Measurements from ENCODE around the gene AHRR. TPM values are rescaled to one million over a fixed set of nuclear protein-coding genes. Genes with fewer than 3 reads are reported as not detected.

AHRR gene
- total RNA-seq, 2 donors from 2014 or later, result 1.9 to 17.7 TPM

- no peak for DNase-seq (ENCODE audit: low spot score)
- H3K27ac ChIP-seq, result no peak overlapping the region
- H3K36me3 ChIP-seq, result peaks cover 0 to 6% of the 10 kb centered on the region in 2 donors
- H3K4me1 ChIP-seq (replicated peaks), result no peaks in the 10 kb centered on the region
- TF ChIP-seq POLR2AphosphoS5 (IDR thresholded peaks at IDR 0.05), result no peak
- no peak for TF ChIP-seq POLR2A (IDR thresholded peaks at IDR 0.05)
- no peak for TF ChIP-seq CTCF (IDR thresholded peaks at IDR 0.05)
- H3K9me3 ChIP-seq, result no peaks in the 10 kb centered on the region
- H3K4me3 ChIP-seq, result no peak overlapping the region
- H3K27me3 ChIP-seq (replicated peaks; ENCODE audit: insufficient read depth), result no peaks in the 10 kb centered on the region
- intact Hi-C loops (cut with DNase I), result no loop called here
- 89% methylated on average over 19 of the region's 19 CpGs for WGBS
Measured at GRCh38 chr5:457195-457961, 135.9 kb downstream of the AHRR start.

GRCh38 chr5:458547-459353 lies 137.2 kb downstream of the AHRR start:
- peaks cover 0 to 6% of the 10 kb centered on the region in 2 donors for H3K36me3 ChIP-seq
- no peaks in the 10 kb centered on the region for H3K4me1 ChIP-seq (replicated peaks)
- H3K9me3 ChIP-seq, result no peaks in the 10 kb centered on the region
- TF ChIP-seq POLR2A (IDR thresholded peaks at IDR 0.05) (no peak), POLR2AphosphoS5 (IDR thresholded peaks at IDR 0.05) (no peak), CTCF (IDR thresholded peaks at IDR 0.05) (no peak)
- no peaks in the 10 kb centered on the region for H3K27me3 ChIP-seq (replicated peaks; ENCODE audit: insufficient read depth)
- no peak overlapping the region for H3K4me3 ChIP-seq
- no peak overlapping the region for H3K27ac ChIP-seq
- no peak for DNase-seq (ENCODE audit: low spot score)
- intact Hi-C loops (cut with DNase I), result no loop called here
- 67% methylated on average over 17 of the region's 17 CpGs for WGBS

- no peak for TF ChIP-seq POLR2A (IDR thresholded peaks at IDR 0.05)
- no peak for TF ChIP-seq CTCF (IDR thresholded peaks at IDR 0.05)
- TF ChIP-seq POLR2AphosphoS5 (IDR thresholded peaks at IDR 0.05), result no peak
- intact Hi-C loops (cut with DNase I), result no loop called here
- WGBS, result 88% methylated on average over 24 of the region's 24 CpGs
- Histone ChIP-seq H3K36me3 (peaks cover 0 to 6% of the 10 kb centered on the region in 2 donors), H3K9me3 (no peaks in the 10 kb centered on the region), H3K4me3 (no peak overlapping the region), H3K4me1 (replicated peaks) (no peaks in the 10 kb centered on the region), H3K27me3 (replicated peaks; ENCODE audit: insufficient read depth) (no peaks in the 10 kb centered on the region), H3K27ac (no peak overlapping the region)
- DNase-seq (ENCODE audit: low spot score), result no peak
Measured at GRCh38 chr5:459562-460272, 138.2 kb downstream of the AHRR start.

- H3K27me3 ChIP-seq (replicated peaks; ENCODE audit: insufficient read depth), result no peaks in the 10 kb centered on the region
- H3K4me1 ChIP-seq (replicated peaks), result no peaks in the 10 kb centered on the region
- no peaks in the 10 kb centered on the region for H3K9me3 ChIP-seq
- no peak for DNase-seq (ENCODE audit: low spot score)
- WGBS, result 97% methylated on average over 8 of the region's 8 CpGs
- no peak overlapping the region for H3K4me3 ChIP-seq
- intact Hi-C loops (cut with DNase I), result no loop called here
- H3K27ac ChIP-seq, result no peak overlapping the region
- H3K36me3 ChIP-seq, result peaks cover 0 to 6% of the 10 kb centered on the region in 2 donors
- TF ChIP-seq CTCF (IDR thresholded peaks at IDR 0.05) (no peak), POLR2AphosphoS5 (IDR thresholded peaks at IDR 0.05) (no peak), POLR2A (IDR thresholded peaks at IDR 0.05) (no peak)
Measured at GRCh38 chr5:460273-460625, 138.7 kb downstream of the AHRR start.
